Measurements from ENCODE around the gene ACP2. TPM values are rescaled to one million over a fixed set of nuclear protein-coding genes. Genes with fewer than 3 reads are reported as not detected.

Gene ACP2
- total RNA-seq, 6 experiments from 2014 or later: 53.3 to 173 (median 64.1) TPM

GRCh38 chr11:47288066-47288465 is 39.5 kb upstream of the ACP2 start:
- Histone ChIP-seq H3K27ac (no peak overlapping the region), H3K36me3 (peaks cover 0 to 84% (median 55%) of the 10 kb centered on the region in 4 donors), H3K27me3 (no peaks in the 10 kb centered on the region), H3K4me3 (no peak overlapping the region), H3K4me1 (no peaks in the 10 kb centered on the region), H3K9me3 (no peaks in the 10 kb centered on the region)
- ATAC-seq (no peak), DNase-seq (no peak)
- TF ChIP-seq POLR2A (IDR thresholded peaks at IDR 0.05): no peak
- no peak for TF ChIP-seq CTCF (IDR thresholded peaks at IDR 0.05)
- WGBS (ENCODE audit: insufficient coverage, low coverage, low lambda C conversion rate, missing lambda C conversion rate): 89% methylated on average over 5 of the region's 5 CpGs
- intact Hi-C loops (cut with DNase I): no loop called here

DNA sequence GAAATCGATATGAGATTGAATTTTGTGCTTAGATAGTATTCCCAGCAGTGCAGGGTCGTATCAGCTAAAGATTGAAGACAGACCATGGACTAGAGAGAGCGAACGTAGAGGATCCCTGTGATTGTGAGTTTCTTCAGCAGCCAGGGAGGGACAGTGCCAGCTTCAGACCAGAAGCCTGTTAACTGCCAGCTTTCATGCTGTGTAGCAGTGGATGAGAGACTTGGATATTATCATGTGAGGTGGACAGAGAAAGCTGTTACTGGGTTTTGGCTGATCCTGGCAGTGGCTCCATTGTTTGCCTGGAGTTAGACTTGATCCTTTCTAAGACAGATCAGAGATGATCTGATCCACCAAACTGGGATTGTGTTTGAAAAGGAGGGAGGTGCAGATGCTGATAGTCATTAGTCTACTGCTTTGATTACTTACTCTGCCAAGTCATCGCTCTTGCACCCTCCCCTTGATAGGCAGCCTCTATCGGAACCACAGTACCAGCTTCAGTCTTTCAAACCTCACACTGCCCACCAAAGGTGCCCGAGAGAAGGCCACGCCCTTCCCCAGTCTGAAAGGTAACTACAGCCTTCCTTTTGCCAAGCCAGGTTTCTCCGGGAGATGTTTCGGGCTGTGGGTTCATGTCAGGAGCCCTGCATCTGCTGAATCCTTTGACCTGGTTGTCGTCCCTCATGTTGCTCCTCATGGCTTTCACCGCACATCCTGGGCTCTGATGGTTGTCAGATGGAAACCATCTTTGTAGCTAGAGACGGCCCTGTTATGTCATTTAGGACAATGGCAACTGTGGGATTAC is 37.6 kb upstream of the ACP2 start:
- no peaks in the 10 kb centered on the region for H3K27me3 ChIP-seq
- H3K4me1 ChIP-seq: peaks cover 0 to 11% (median 5%) of the 10 kb centered on the region in 4 donors
- peaks cover 0 to 86% (median 54%) of the 10 kb centered on the region in 4 donors for H3K36me3 ChIP-seq
- intact Hi-C loops (cut with DNase I): no loop called here
- ATAC-seq (no peak), DNase-seq (no peak)
- TF ChIP-seq POLR2A (IDR thresholded peaks at IDR 0.05) (no peak), CTCF (IDR thresholded peaks at IDR 0.05) (no peak)
- no peak overlapping the region for H3K4me3 ChIP-seq
- no peaks in the 10 kb centered on the region for H3K9me3 ChIP-seq
- WGBS (ENCODE audit: insufficient coverage, low coverage, low lambda C conversion rate, missing lambda C conversion rate): 94% methylated on average over 6 of the region's 13 CpGs
- no peak overlapping the region for H3K27ac ChIP-seq

DNA sequence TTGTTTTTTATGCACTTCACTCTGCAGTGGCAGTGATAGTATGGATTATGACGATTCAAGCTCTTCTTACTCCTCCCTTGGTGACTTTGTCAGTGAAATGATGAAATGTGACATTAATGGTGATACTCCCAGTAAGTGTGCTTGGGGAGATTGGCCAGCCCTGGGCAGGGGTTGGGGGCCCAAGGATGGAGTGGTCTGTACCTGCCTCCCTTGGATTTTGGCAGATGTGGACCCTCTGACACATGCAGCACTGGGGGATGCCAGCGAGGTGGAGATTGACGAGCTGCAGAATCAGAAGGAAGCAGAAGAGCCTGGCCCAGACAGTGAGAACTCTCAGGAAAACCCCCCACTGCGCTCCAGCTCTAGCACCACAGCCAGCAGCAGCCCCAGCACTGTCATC is 35.5 kb upstream of the ACP2 start:
- Histone ChIP-seq H3K9me3 (no peaks in the 10 kb centered on the region), H3K4me1 (peaks cover 0 to 11% (median 5%) of the 10 kb centered on the region in 4 donors), H3K36me3 (peaks cover 0 to 79% (median 40%) of the 10 kb centered on the region in 4 donors), H3K27ac (no peak overlapping the region), H3K4me3 (no peak overlapping the region), H3K27me3 (no peaks in the 10 kb centered on the region)
- DNase-seq (no peak), ATAC-seq (no peak)
- intact Hi-C loops (cut with DNase I): no loop called here
- TF ChIP-seq POLR2A (IDR thresholded peaks at IDR 0.05) (no peak), CTCF (IDR thresholded peaks at IDR 0.05) (no peak)
- 100% methylated on average over 1 of the region's 4 CpGs for WGBS (ENCODE audit: insufficient coverage, low coverage, low lambda C conversion rate, missing lambda C conversion rate)

GRCh38 chr11:47282462-47282861 is 33.8 kb upstream of the ACP2 start:
- DNase-seq (no peak), ATAC-seq (peak; percentile 92 to 98 (median 94))
- peaks cover 0 to 11% (median 5%) of the 10 kb centered on the region in 4 donors for H3K4me1 ChIP-seq
- no peak overlapping the region for H3K4me3 ChIP-seq
- H3K27me3 ChIP-seq: no peaks in the 10 kb centered on the region
- peaks cover 3 to 81% (median 39%) of the 10 kb centered on the region in 4 donors for H3K36me3 ChIP-seq
- WGBS (ENCODE audit: insufficient coverage, low coverage, low lambda C conversion rate, missing lambda C conversion rate): 40% methylated on average over 6 of the region's 7 CpGs
- intact Hi-C loops (cut with DNase I): no loop called here
- no peaks in the 10 kb centered on the region for H3K9me3 ChIP-seq
- peak overlapping the region in 2 of 3 donors; percentile 54 to 62 for H3K27ac ChIP-seq
- no peak for TF ChIP-seq POLR2A (IDR thresholded peaks at IDR 0.05)
- no peak for TF ChIP-seq CTCF (IDR thresholded peaks at IDR 0.05)
